Kidney (tissue), 14 donors: Measurements from ENCODE around the gene PHACTR4. TPM values are rescaled to one million over a fixed set of nuclear protein-coding genes. Genes with fewer than 3 reads are reported as not detected.
"Not testable (repeated sequence)": the region's sequence is repeated elsewhere in the genome, so short reads cannot be mapped to it uniquely, and the experiment has no call there.

ENCODE experiments used
- DNase-seq, 5 donors: peaks; one replicate each; pipeline ENCODE4 v3.0.0-alpha.2; 2013 to 2020
- FAIRE-seq: peaks from 2 replicates; lab custom pipeline; 2012; peaks lifted over from hg19 to GRCh38; lab: Jason Lieb, UNC
- H3K27ac ChIP-seq, 2 donors: one replicate each; pipeline ENCODE4 v1.7.0; 2013; ENCODE audit warnings: low read depth in 2 of 2, low read length in 2 of 2, inconsistent platforms in 1 of 2
- H3K27me3 ChIP-seq: one replicate; pipeline ENCODE4 v1.7.1; 2013; ENCODE audit warnings: low read length, inconsistent platforms; ENCODE audit not compliant: control insufficient read depth, insufficient read depth
- H3K36me3 ChIP-seq, 3 donors: one replicate each; pipeline versions ENCODE4 v1.7.0 to v1.7.1; 2013; ENCODE audit warnings: low read length in 3 of 3, control low read depth in 1 of 3, inconsistent platforms in 1 of 3; ENCODE audit not compliant: insufficient read depth in 3 of 3, control insufficient read depth in 2 of 3
- H3K4me1 ChIP-seq, 3 donors: one replicate each; pipeline versions ENCODE4 v1.7.0 to v1.7.1; 2013; ENCODE audit warnings: low read length in 3 of 3, inconsistent platforms in 1 of 3, low read depth in 1 of 3; ENCODE audit not compliant: control insufficient read depth in 2 of 3, insufficient read depth in 2 of 3
- H3K4me3 ChIP-seq, 3 donors: one replicate each; pipeline versions ENCODE4 v1.7.0 to v1.8.1; 2013; ENCODE audit warnings: low read length in 3 of 3, control low read depth in 1 of 3, inconsistent platforms in 1 of 3
- H3K9ac ChIP-seq, 3 donors: one replicate each; pipeline versions ENCODE4 v1.7.0 to v1.7.1; 2013; ENCODE audit warnings: low read length in 3 of 3, control low read depth in 1 of 3, inconsistent platforms in 1 of 3
- H3K9me3 ChIP-seq, 3 donors: one replicate each; pipeline versions ENCODE4 v1.7.0 to v1.7.1; 2013; ENCODE audit warnings: low read length in 3 of 3, control low read depth in 1 of 3, inconsistent platforms in 1 of 3; ENCODE audit not compliant: control insufficient read depth in 2 of 3, insufficient read depth in 1 of 3
- intact Hi-C: fragments of 100-400 bp; cut with DNase I; formaldehyde crosslinking; loops from one replicate; pipeline ENCODE4 v1.11.1; 2022
- polyA plus RNA-seq: library from polyadenylated mRNA; stranded (reverse); fragments of 350-450 nt; fragmentation: Illumina TruSeq; extraction: RNeasy Lipid Tissue Mini Kit (QIAGEN cat#74804); gene quantifications from one replicate; pipeline ENCODE4 v1.2.3, GENCODE V29; 2014; ENCODE audit warnings: low read depth, low replicate concordance; ENCODE audit not compliant: insufficient read depth
- total RNA-seq: library from RNA; stranded (reverse); fragmentation: NEBNext Ultra II Directional; extraction: Animal tissue kit (Norgen Biotek cat#: 25700); gene quantifications from one replicate; pipeline ENCODE4 v1.2.1, GENCODE V29; 2021
- TF ChIP-seq, protein P1 (sequence below): IDR thresholded peaks from 3 replicates; pipeline ENCODE4 v1.5.1; 2012; ENCODE audit warnings: mild to moderate bottlenecking, moderate library complexity, borderline replicate concordance; ENCODE audit not compliant: insufficient read depth; ENCODE audit errors: extremely low read depth
- donor health status: control.
- donor health status: control.
- donor health status: control.
- donor health status: control.
- donor health status: control.
- donor health status: DM: yes; HTN: yes; CAD: no.
- donor health status: Normal renal cell carcinoma (clear cell type).

The PHACTR4 gene
- total and polyA plus RNA-seq, 2 donors from 2014 or later: 23.2 to 51.5 TPM

DNA sequence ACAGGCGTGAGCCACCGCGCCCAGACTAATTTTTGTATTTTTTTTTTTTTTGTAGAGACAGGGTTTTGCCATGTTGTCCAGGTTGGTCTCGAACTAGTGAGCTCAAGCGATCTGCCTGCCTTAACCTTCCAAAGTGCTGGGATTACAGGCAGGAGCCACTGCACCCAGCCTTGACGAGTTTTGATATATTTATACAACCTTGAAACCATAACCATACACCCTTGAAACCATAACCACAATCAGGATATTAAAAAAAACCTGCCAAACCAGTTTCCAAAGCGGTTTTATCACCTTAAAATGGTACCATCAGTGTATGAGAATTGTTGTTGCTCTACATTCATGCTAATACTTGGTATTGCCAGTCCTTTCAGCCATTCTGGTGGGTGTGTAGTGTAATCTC lies 3.7 kb upstream of the PHACTR4 start:
- no peak overlapping the region for H3K27ac ChIP-seq
- TF ChIP-seq, protein P1, sequence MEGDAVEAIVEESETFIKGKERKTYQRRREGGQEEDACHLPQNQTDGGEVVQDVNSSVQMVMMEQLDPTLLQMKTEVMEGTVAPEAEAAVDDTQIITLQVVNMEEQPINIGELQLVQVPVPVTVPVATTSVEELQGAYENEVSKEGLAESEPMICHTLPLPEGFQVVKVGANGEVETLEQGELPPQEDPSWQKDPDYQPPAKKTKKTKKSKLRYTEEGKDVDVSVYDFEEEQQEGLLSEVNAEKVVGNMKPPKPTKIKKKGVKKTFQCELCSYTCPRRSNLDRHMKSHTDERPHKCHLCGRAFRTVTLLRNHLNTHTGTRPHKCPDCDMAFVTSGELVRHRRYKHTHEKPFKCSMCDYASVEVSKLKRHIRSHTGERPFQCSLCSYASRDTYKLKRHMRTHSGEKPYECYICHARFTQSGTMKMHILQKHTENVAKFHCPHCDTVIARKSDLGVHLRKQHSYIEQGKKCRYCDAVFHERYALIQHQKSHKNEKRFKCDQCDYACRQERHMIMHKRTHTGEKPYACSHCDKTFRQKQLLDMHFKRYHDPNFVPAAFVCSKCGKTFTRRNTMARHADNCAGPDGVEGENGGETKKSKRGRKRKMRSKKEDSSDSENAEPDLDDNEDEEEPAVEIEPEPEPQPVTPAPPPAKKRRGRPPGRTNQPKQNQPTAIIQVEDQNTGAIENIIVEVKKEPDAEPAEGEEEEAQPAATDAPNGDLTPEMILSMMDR: no peak
- H3K4me1 ChIP-seq: peaks cover 0 to 2% (median 0%) of the 10 kb centered on the region in 3 donors
- no peak overlapping the region for H3K4me3 ChIP-seq
- no peaks in the 10 kb centered on the region for H3K27me3 ChIP-seq
- intact Hi-C loops: no loop called here
- no peak overlapping the region for H3K9ac ChIP-seq
- no peaks in the 10 kb centered on the region for H3K36me3 ChIP-seq
- H3K9me3 ChIP-seq: no peaks in the 10 kb centered on the region
- DNase-seq (peak in 1 of 5 donors; percentile 47), FAIRE-seq (no peak)

DNA sequence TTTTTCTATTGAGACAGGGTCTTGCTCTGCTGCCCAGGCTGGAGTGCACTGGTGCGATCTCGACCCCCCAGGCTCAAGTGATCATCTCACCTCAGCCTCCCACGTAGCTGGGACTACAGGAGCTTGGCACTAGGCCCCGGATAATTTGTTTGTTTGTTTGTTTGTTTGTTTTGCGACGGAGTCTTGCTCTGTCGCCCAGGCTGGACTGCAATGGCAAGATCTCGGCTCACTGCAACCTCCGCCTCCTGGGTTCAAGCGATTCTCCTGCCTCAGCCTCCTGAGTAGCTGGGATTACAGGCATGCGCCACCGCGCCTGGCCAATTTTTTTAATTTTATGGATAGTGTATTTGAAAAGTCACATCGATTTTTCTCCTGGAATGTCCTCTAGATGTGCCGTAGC lies 932 bp upstream of the PHACTR4 start:
- H3K4me1 ChIP-seq, FAIRE-seq, H3K36me3 ChIP-seq, intact Hi-C loops, H3K27me3 ChIP-seq, H3K9me3 ChIP-seq, H3K9ac ChIP-seq, H3K4me3 ChIP-seq: not testable (repeated sequence)
- peak in 1 of 5 donors; percentile 31 for DNase-seq
- peak overlapping the region in 1 of 2 donors; percentile 83 for H3K27ac ChIP-seq

DNA sequence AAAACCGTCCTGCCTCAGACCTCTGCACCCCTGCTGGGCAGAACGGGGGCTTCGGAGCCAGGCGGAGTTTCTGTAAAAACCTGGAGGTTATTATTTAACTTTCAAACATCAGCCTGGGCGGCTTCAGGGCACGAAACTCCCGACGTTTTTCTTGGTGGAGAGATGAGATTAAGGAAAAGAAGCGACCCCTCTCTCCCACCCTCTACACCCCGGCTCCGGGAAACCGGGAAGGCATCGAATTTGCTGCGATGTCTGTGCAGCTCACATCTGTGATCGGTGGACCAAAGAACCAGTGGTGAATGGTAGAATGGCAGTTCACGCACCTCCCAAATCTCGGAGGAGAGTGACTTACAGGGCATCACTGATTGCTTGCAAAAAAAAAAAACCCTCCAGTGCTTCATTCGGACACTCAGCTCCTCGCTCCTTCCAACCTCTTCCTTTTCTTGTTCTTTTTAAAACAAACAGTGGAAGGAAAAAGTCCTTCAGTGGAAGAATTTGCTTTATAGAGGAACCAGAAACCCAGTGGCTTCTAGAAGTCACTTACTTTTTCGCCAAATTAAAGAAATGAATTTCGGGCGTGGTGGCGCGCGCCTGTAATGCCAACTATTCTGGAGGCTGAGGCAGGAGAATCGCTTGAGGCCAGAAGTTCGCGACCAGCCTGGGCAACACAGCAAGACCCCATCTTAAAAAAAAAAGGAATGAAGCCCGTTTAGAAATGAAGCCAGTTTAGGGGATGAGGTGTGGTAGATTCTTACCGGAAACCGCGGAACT lies 884 bp downstream of the PHACTR4 start:
- Histone ChIP-seq H3K27me3 (no peaks in the 10 kb centered on the region), H3K9me3 (no peaks in the 10 kb centered on the region), H3K4me1 (peaks cover 0 to 5% (median 4%) of the 10 kb centered on the region in 3 donors), H3K27ac (peak overlapping the region; percentile 83 to 95), H3K36me3 (no peaks in the 10 kb centered on the region), H3K9ac (peak overlapping the region; percentile 74 to 82 (median 80)), H3K4me3 (peak overlapping the region; percentile 66 to 84 (median 84))
- intact Hi-C loops: no loop called here
- no peak for FAIRE-seq
- peak in 1 of 5 donors; percentile 70 for DNase-seq
- TF ChIP-seq, protein P1: no peak

DNA sequence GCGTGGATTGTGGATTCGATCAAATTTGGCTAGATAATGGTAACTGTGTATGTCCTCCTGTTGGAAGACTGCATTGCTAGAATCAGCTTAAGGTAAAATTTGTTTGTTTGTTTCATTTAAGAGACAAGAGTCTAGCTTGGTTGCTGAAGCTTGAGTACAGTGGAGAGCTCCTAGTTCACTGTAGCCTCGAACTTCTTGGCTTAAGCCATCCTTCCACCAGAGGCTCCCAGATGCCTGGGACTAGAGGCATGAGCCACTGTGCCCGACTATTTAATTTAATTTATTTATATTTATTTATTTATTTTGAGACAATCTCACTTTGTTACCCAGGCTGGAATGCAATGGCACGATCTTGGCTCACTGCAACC lies 1.5 kb downstream of the PHACTR4 start:
- no peaks in the 10 kb centered on the region for H3K36me3 ChIP-seq
- FAIRE-seq (no peak), DNase-seq (no peak)
- peaks cover 0 to 5% (median 4%) of the 10 kb centered on the region in 3 donors for H3K4me1 ChIP-seq
- H3K9me3 ChIP-seq: no peaks in the 10 kb centered on the region
- peak overlapping the region; percentile 17 to 84 (median 66) for H3K4me3 ChIP-seq
- H3K9ac ChIP-seq: no peak overlapping the region
- TF ChIP-seq, protein P1: no peak
- H3K27ac ChIP-seq: no peak overlapping the region
- H3K27me3 ChIP-seq: no peaks in the 10 kb centered on the region
- intact Hi-C loops: no loop called here

DNA sequence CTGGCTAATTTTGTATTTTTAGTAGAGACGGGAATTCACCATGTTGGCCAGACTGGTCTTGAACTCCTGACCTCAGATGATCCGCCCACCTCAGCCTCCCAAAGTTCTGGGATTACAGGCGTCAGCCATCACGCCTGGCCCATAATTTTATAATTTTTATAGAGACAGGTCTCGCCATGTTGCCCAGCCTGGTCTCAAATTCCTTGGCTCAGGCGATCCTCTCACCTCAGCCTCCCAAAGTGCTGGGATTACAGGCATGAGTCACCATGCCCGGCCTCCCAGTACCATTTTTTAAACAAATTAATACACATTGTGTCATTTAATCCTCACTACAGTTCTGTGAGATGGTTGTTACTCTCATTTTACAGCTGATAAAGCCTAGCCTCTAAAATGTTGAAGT lies 3.9 kb downstream of the PHACTR4 start:
- intact Hi-C loops, H3K36me3 ChIP-seq, H3K9me3 ChIP-seq, H3K9ac ChIP-seq, DNase-seq, H3K4me1 ChIP-seq, H3K27me3 ChIP-seq, FAIRE-seq, H3K27ac ChIP-seq, H3K4me3 ChIP-seq: not testable (repeated sequence)
